Mesendoderm (in vitro differentiated cells): ENCODE measurements around the gene MAN2A1.

ENCODE experiments used
- DNase-seq: peaks from one replicate; pipeline ENCODE4 v3.0.0; 2013
- H2AK5ac ChIP-seq: 2 replicates; pipeline ENCODE4 v1.6.1; 2013; ENCODE audit warnings: low read length, inconsistent platforms
- H2BK120ac ChIP-seq: 2 replicates; pipeline ENCODE4 v1.6.1; 2013; ENCODE audit warnings: low read depth, mild to moderate bottlenecking, low read length, moderate library complexity, mixed read lengths
- H2BK15ac ChIP-seq: replicated peaks from 2 replicates; pipeline ENCODE4 v1.6.1; 2013; ENCODE audit warnings: low read depth, mild to moderate bottlenecking, moderate library complexity
- H2BK5ac ChIP-seq: 2 replicates; pipeline ENCODE4 v1.6.1; 2013; ENCODE audit warnings: low read length, inconsistent platforms
- H3K18ac ChIP-seq: 2 replicates; pipeline ENCODE4 v1.6.1; 2013; ENCODE audit warnings: mild to moderate bottlenecking, low read length, mixed read lengths
- H3K23ac ChIP-seq: one replicate; pipeline ENCODE4 v1.6.1; 2013; ENCODE audit warnings: low read length
- H3K27ac ChIP-seq: 2 replicates; pipeline ENCODE4 v1.5.1; 2013; ENCODE audit warnings: low read depth, mild to moderate bottlenecking, inconsistent platforms, low read length, moderate library complexity
- H3K27me3 ChIP-seq: 2 replicates; pipeline ENCODE4 v1.6.1; 2013; ENCODE audit warnings: low read length, control low read depth, mild to moderate bottlenecking, inconsistent platforms; ENCODE audit not compliant: insufficient read depth, poor library complexity
- H3K36me3 ChIP-seq: 2 replicates; pipeline ENCODE4 v1.6.1; 2013; ENCODE audit warnings: low read length, inconsistent platforms; ENCODE audit not compliant: control insufficient read depth, insufficient read depth
- H3K4ac ChIP-seq: one replicate; pipeline ENCODE4 v1.6.1; 2013; ENCODE audit warnings: low read depth, mild to moderate bottlenecking, low read length, moderate library complexity
- H3K4me1 ChIP-seq: 2 replicates; pipeline ENCODE4 v1.6.1; 2013; ENCODE audit warnings: low read depth, low read length, inconsistent platforms; ENCODE audit not compliant: control insufficient read depth
- H3K4me2 ChIP-seq: 2 replicates; pipeline ENCODE4 v1.6.1; 2013; ENCODE audit warnings: low read length
- H3K4me3 ChIP-seq: 2 replicates; pipeline ENCODE4 v1.5.1; 2013; ENCODE audit warnings: mild to moderate bottlenecking, low read length
- H3K56ac ChIP-seq: one replicate; pipeline ENCODE4 v1.6.1; 2013; ENCODE audit warnings: low read length
- H3K79me1 ChIP-seq: 2 replicates; pipeline ENCODE4 v1.6.1; 2013; ENCODE audit warnings: low read length, inconsistent platforms
- H3K79me2 ChIP-seq: 2 replicates; pipeline ENCODE4 v1.6.1; 2013; ENCODE audit warnings: mild to moderate bottlenecking, low read length; ENCODE audit not compliant: control insufficient read depth, insufficient read depth
- H3K9ac ChIP-seq: 2 replicates; pipeline ENCODE4 v1.6.1; 2013; ENCODE audit warnings: low read length, inconsistent platforms
- H4K5ac ChIP-seq: one replicate; pipeline ENCODE4 v1.6.1; 2013; ENCODE audit warnings: low read length
- H4K8ac ChIP-seq: one replicate; pipeline ENCODE4 v1.6.1; 2013; ENCODE audit warnings: low read depth, mild to moderate bottlenecking, control low read depth, low read length, moderate library complexity
- WGBS: extraction: QIAGEN DNeasy Blood & Tissue Kit; methylation state at CpG from one replicate; pipeline ENCODE4 v1.1.7; 2013; ENCODE audit warnings: low lambda C conversion rate, missing lambda C conversion rate; ENCODE audit not compliant: insufficient coverage; ENCODE audit errors: extremely low coverage; 5-methylcytosine and 5-hydroxymethylcytosine counted together

The MAN2A1 gene

DNA sequence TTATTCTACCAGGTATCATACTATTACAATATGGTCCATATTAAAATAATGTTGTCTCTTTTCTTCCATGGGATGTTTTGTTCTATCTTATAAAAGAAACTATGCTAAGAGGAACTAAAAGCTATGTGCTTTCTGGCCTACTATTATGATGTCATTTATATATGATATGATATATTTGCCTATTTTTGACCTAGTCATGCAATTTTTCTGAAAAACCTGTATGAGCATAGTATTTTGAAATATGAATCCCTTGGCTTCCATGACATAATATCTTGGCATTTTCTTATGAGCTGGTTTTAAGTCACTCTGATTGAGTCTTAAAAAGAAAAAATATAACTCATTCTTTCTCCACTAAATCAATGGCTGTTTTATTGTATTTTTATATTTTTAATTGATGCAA lies 60.7 kb downstream of the MAN2A1 start:
- H2BK120ac ChIP-seq = no peak overlapping the region
- no peak overlapping the region for H2BK15ac ChIP-seq
- no peak overlapping the region for H3K27ac ChIP-seq
- no peak overlapping the region for H3K18ac ChIP-seq
- no peak overlapping the region for H3K9ac ChIP-seq
- no peak overlapping the region for H3K23ac ChIP-seq
- no peak overlapping the region for H4K5ac ChIP-seq
- H3K36me3 ChIP-seq = no peaks in the 10 kb centered on the region
- H3K4me3 ChIP-seq = no peak overlapping the region
- H4K8ac ChIP-seq = no peak overlapping the region
- peaks cover 15% of the 10 kb centered on the region for H3K79me2 ChIP-seq
- peaks cover 2% of the 10 kb centered on the region for H3K79me1 ChIP-seq
- no peak overlapping the region for H2BK5ac ChIP-seq
- H2AK5ac ChIP-seq = no peak overlapping the region
- peaks cover 2% of the 10 kb centered on the region for H3K4me1 ChIP-seq
- DNase-seq = no peak
- no peak overlapping the region for H3K4me2 ChIP-seq
- H3K4ac ChIP-seq = no peak overlapping the region
- H3K27me3 ChIP-seq = no peaks in the 10 kb centered on the region
- no peak overlapping the region for H3K56ac ChIP-seq

DNA sequence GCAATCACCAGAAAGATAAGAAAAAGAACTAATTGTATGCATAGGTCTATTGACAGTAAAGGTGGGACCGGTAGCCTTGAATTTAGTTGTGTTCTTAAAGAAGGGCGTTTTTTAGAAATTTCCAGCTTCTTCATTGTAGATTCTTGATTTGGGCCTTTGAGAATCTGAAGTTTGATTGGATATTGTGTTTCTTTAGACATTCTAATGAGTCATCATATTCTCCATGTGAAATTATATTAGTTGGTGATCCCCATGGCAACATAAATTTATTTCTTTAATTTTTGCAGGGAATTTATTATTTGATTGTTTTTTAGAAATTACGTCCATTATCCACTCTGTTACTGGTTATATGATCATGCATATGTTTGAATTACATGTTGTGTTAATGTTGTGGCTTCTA lies 63.6 kb downstream of the MAN2A1 start:
- Histone ChIP-seq H2BK15ac (no peak overlapping the region), H3K18ac (no peak overlapping the region), H3K79me2 (peaks cover 16% of the 10 kb centered on the region), H3K4me3 (no peak overlapping the region), H4K5ac (no peak overlapping the region), H3K79me1 (peaks cover 4% of the 10 kb centered on the region), H3K56ac (no peak overlapping the region), H2BK5ac (no peak overlapping the region), H3K27me3 (no peaks in the 10 kb centered on the region), H2BK120ac (no peak overlapping the region), H3K4ac (no peak overlapping the region), H4K8ac (no peak overlapping the region), H3K36me3 (no peaks in the 10 kb centered on the region), H2AK5ac (no peak overlapping the region), H3K4me2 (no peak overlapping the region), H3K9ac (no peak overlapping the region), H3K27ac (no peak overlapping the region), H3K4me1 (peaks cover 2% of the 10 kb centered on the region), H3K23ac (no peak overlapping the region)
- peak; percentile 27 for DNase-seq
- WGBS = no CpG with 5 or more reads among the region's 3 CpGs

DNA sequence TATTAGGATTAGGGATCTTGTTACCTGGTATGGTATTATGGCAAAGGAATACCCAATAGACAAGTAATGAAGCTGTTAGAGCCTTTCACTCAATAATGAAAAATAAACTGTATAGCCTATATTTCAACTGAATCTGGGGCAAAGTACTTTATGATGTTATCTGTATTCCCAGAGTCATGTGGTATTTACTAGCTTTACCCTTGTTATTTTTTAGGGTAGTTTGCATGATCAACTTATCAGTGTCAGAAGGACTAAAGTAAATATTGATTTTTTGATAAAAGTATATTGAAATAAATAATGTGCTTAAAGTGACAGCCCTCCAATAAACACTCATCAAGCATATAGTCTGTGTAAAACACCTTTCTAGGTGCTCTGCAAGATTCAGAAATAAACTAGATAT lies 64.6 kb downstream of the MAN2A1 start:
- H3K23ac ChIP-seq = no peak overlapping the region
- H3K4ac ChIP-seq = no peak overlapping the region
- H3K27me3 ChIP-seq = no peaks in the 10 kb centered on the region
- H3K9ac ChIP-seq = no peak overlapping the region
- H3K79me1 ChIP-seq = peaks cover 2% of the 10 kb centered on the region
- no peaks in the 10 kb centered on the region for H3K4me1 ChIP-seq
- no peak overlapping the region for H3K18ac ChIP-seq
- no peak overlapping the region for H2AK5ac ChIP-seq
- H3K27ac ChIP-seq = no peak overlapping the region
- no peak overlapping the region for H2BK15ac ChIP-seq
- H3K4me3 ChIP-seq = no peak overlapping the region
- no peak overlapping the region for H4K8ac ChIP-seq
- H3K79me2 ChIP-seq = peaks cover 11% of the 10 kb centered on the region
- H3K4me2 ChIP-seq = no peak overlapping the region
- DNase-seq = no peak
- no peak overlapping the region for H3K56ac ChIP-seq
- no peaks in the 10 kb centered on the region for H3K36me3 ChIP-seq
- H4K5ac ChIP-seq = no peak overlapping the region
- H2BK120ac ChIP-seq = no peak overlapping the region
- H2BK5ac ChIP-seq = no peak overlapping the region

DNA sequence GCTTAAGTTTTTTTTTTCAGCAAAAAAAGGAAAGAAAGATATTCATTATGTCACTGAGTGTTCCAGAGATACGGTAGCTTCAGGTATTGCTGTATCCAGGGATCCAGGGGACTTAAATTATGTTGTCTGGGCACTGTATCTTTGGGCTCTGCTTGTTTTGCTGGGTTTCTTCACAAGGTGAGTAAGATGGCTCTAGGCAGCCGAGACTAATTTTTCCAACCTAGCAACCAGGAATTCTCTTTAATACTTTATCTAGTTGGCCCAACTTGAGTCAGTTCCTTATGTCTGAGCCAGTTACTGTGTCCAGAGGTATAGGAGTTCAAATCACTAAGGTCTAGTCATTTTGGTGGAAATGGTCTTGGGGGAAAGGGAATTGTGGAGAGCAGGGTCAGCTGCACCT lies 66.0 kb downstream of the MAN2A1 start:
- no peak overlapping the region for H3K23ac ChIP-seq
- H3K79me2 ChIP-seq = peaks cover 13% of the 10 kb centered on the region
- no peak overlapping the region for H3K18ac ChIP-seq
- H3K4me1 ChIP-seq = no peaks in the 10 kb centered on the region
- H2BK120ac ChIP-seq = no peak overlapping the region
- no peak overlapping the region for H3K27ac ChIP-seq
- peaks cover 2% of the 10 kb centered on the region for H3K79me1 ChIP-seq
- DNase-seq = no peak
- H2BK5ac ChIP-seq = no peak overlapping the region
- no peak overlapping the region for H4K5ac ChIP-seq
- no peak overlapping the region for H2AK5ac ChIP-seq
- H3K27me3 ChIP-seq = no peaks in the 10 kb centered on the region
- H4K8ac ChIP-seq = peak overlapping the region; percentile 76
- H3K56ac ChIP-seq = no peak overlapping the region
- no peak overlapping the region for H3K4me3 ChIP-seq
- no peak overlapping the region for H2BK15ac ChIP-seq
- H3K4ac ChIP-seq = no peak overlapping the region
- no peaks in the 10 kb centered on the region for H3K36me3 ChIP-seq
- H3K4me2 ChIP-seq = no peak overlapping the region
- no CpG with 5 or more reads among the region's 2 CpGs for WGBS
- H3K9ac ChIP-seq = no peak overlapping the region

DNA sequence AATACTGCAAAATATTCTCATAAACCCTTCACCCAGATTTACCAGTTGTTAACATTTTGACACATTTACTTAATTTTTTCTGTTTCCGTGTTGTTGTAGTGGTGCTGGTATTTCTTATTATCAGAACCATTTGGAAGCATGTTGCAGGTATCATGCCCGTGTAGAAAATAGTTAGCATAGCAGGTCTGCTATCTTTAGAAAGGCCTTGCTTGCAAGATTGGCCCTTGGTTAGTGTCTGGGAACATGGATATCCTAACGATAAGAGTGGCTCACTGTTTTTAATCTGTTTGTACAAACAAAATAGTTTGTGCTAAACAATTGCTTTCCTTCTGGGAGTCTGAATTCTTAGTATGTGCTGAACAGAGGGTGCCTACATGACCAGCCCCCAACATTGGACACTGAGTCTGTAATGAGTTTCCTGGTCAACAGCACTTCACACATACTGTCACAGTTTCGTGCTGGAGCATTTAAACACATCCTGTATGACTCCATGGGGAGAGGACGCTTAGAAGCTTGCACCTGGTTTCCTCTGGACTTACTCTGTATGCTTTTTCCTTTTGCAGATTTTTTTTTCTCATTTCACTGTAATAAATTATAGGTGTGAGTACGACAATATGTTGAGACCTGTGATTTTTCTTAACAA lies 66.9 kb downstream of the MAN2A1 start:
- Histone ChIP-seq H4K5ac (no peak overlapping the region), H3K4me3 (no peak overlapping the region), H3K4ac (no peak overlapping the region), H2BK120ac (no peak overlapping the region), H3K4me1 (no peaks in the 10 kb centered on the region), H3K27me3 (no peaks in the 10 kb centered on the region), H2BK5ac (no peak overlapping the region), H3K79me1 (peaks cover 2% of the 10 kb centered on the region), H3K9ac (no peak overlapping the region), H3K4me2 (no peak overlapping the region), H3K56ac (no peak overlapping the region), H3K18ac (no peak overlapping the region), H2BK15ac (no peak overlapping the region), H4K8ac (no peak overlapping the region), H3K36me3 (no peaks in the 10 kb centered on the region), H3K27ac (no peak overlapping the region), H3K79me2 (peaks cover 12% of the 10 kb centered on the region), H3K23ac (no peak overlapping the region), H2AK5ac (no peak overlapping the region)
- DNase-seq = no peak
- WGBS = no CpG with 5 or more reads among the region's 6 CpGs

DNA sequence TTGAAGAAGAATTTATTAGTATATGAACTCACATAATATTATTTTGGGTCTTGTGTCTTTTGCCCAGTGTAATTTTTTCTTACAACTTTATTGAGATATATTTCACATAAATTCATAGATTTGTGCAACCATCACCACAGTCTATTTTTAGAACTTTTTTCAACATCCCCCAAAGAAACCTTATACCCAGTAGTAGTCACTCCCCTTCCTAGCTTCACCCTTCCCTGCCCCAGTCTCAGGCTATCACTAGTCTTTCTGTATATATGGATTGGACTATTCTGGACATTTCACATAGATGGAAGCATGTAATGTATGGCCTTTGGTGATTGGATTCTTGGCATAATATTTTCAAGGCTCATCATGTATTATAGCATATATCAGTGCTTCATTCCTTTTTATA lies 67.8 kb downstream of the MAN2A1 start:
- Histone ChIP-seq H3K4ac (no peak overlapping the region), H3K4me3 (no peak overlapping the region), H4K5ac (no peak overlapping the region), H2BK5ac (no peak overlapping the region), H2BK15ac (no peak overlapping the region), H2AK5ac (no peak overlapping the region), H3K36me3 (peaks cover 2% of the 10 kb centered on the region), H3K27ac (no peak overlapping the region), H3K56ac (no peak overlapping the region), H3K18ac (no peak overlapping the region), H2BK120ac (no peak overlapping the region), H3K9ac (no peak overlapping the region), H4K8ac (no peak overlapping the region), H3K4me1 (no peaks in the 10 kb centered on the region), H3K27me3 (no peaks in the 10 kb centered on the region), H3K79me1 (peaks cover 5% of the 10 kb centered on the region), H3K79me2 (peaks cover 10% of the 10 kb centered on the region), H3K23ac (no peak overlapping the region), H3K4me2 (no peak overlapping the region)
- DNase-seq = no peak
